ENCODE results near the gene SCN9A. TPM values are rescaled to one million over a fixed set of nuclear protein-coding genes. Genes with fewer than 3 reads are reported as not detected.

SCN9A gene
- total RNA-seq, 1 experiment from 2014 or later = 0.07 TPM

GRCh38 chr2:166238176-166238575 is 137.6 kb downstream of the SCN9A start:
- POLR2A ChIA-PET = no interaction called here
- no peak overlapping the region for H3K27ac ChIP-seq (ENCODE audit: low read depth, low read length)
- H3K9ac ChIP-seq (ENCODE audit: low read length) = no peak overlapping the region
- DNase-seq (ENCODE audit: low read depth, low spot score) = no peak
- no peaks in the 10 kb centered on the region for H4K20me1 ChIP-seq (ENCODE audit: insufficient read depth)
- no peaks in the 10 kb centered on the region for H3K9me3 ChIP-seq (ENCODE audit: control insufficient read depth in 1 of 2, insufficient read depth in 1 of 2, low read depth in 1 of 2, low read length in 2 of 2)
- H3K4me1 ChIP-seq (ENCODE audit: control insufficient read depth in 1 of 2, insufficient read depth in 2 of 2, low read length in 2 of 2) = peaks cover 0 to 6% of the 10 kb centered on the region in 2 experiments; a peak in 1 of 4 replicates
- H3K4me3 ChIP-seq (replicated peaks in 1 of 2; ENCODE audit: low read depth in 1 of 2, low read length in 2 of 2) = no peak overlapping the region
- no peaks in the 10 kb centered on the region for H3K36me3 ChIP-seq (ENCODE audit: control insufficient read depth in 1 of 2, insufficient read depth in 2 of 2, low read length in 2 of 2)
- no peak overlapping the region for H2AFZ ChIP-seq (ENCODE audit: low read depth, low read length, poor library complexity, severe bottlenecking)
- RAD21 ChIA-PET (ENCODE audit: low non-redundant PET in 1 of 2, low total read pairs in 2 of 2, uncharacterized antibody in 2 of 2, unreplicated experiment in 2 of 2) = no interaction called here
- no peaks in the 10 kb centered on the region for H3K79me2 ChIP-seq (ENCODE audit: insufficient read depth, low read length)
- CTCF ChIA-PET = no interaction called here
- intact Hi-C loops (cut with micrococcal nuclease) = no loop called here
- H3K4me2 ChIP-seq (ENCODE audit: low read length) = no peak overlapping the region
- TF ChIP-seq RAD21 (IDR thresholded peaks at IDR 0.05; ENCODE audit: low read depth) = no peak
- no peak for TF ChIP-seq SRF (IDR thresholded peaks at IDR 0.05; ENCODE audit: low read depth)
- TF ChIP-seq, protein P1, sequence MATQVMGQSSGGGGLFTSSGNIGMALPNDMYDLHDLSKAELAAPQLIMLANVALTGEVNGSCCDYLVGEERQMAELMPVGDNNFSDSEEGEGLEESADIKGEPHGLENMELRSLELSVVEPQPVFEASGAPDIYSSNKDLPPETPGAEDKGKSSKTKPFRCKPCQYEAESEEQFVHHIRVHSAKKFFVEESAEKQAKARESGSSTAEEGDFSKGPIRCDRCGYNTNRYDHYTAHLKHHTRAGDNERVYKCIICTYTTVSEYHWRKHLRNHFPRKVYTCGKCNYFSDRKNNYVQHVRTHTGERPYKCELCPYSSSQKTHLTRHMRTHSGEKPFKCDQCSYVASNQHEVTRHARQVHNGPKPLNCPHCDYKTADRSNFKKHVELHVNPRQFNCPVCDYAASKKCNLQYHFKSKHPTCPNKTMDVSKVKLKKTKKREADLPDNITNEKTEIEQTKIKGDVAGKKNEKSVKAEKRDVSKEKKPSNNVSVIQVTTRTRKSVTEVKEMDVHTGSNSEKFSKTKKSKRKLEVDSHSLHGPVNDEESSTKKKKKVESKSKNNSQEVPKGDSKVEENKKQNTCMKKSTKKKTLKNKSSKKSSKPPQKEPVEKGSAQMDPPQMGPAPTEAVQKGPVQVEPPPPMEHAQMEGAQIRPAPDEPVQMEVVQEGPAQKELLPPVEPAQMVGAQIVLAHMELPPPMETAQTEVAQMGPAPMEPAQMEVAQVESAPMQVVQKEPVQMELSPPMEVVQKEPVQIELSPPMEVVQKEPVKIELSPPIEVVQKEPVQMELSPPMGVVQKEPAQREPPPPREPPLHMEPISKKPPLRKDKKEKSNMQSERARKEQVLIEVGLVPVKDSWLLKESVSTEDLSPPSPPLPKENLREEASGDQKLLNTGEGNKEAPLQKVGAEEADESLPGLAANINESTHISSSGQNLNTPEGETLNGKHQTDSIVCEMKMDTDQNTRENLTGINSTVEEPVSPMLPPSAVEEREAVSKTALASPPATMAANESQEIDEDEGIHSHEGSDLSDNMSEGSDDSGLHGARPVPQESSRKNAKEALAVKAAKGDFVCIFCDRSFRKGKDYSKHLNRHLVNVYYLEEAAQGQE (IDR thresholded peaks at IDR 0.05; ENCODE audit: low read depth) = no peak
- TF ChIP-seq CTCF (IDR thresholded peaks at IDR 0.05 in 2 of 3, conservative IDR thresholded peaks at IDR 0.05 in 1 of 3; ENCODE audit: borderline replicate concordance in 1 of 3, insufficient read depth in 1 of 3, low read depth in 2 of 3, low read length in 2 of 3) = no peak
- no peak for TF ChIP-seq SP1 (IDR thresholded peaks at IDR 0.05; ENCODE audit: low read depth)
- no peak for TF ChIP-seq SIN3A (IDR thresholded peaks at IDR 0.05; ENCODE audit: low read depth)
- TF ChIP-seq, protein P2, sequence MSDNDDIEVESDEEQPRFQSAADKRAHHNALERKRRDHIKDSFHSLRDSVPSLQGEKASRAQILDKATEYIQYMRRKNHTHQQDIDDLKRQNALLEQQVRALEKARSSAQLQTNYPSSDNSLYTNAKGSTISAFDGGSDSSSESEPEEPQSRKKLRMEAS (IDR thresholded peaks at IDR 0.05) = no peak
- no peak for TF ChIP-seq EZH2 (IDR thresholded peaks at IDR 0.05)
- TF ChIP-seq TCF7L2 (IDR thresholded peaks at IDR 0.05; ENCODE audit: borderline replicate concordance, extremely low read depth, insufficient read depth, insufficient read length) = no peak
- no peak for TF ChIP-seq POLR2A (IDR thresholded peaks at IDR 0.05; ENCODE audit: borderline replicate concordance, extremely low read depth, insufficient read depth, insufficient read length)
- TF ChIP-seq FOSL1 (IDR thresholded peaks at IDR 0.05; ENCODE audit: low read depth) = no peak
- TF ChIP-seq POLR2AphosphoS5 (IDR thresholded peaks at IDR 0.05; ENCODE audit: low read depth, low read length) = no peak
- TF ChIP-seq CBX3 (IDR thresholded peaks at IDR 0.05; ENCODE audit: low read depth) = no peak
- TF ChIP-seq EZH2phosphoT487 (IDR thresholded peaks at IDR 0.05; ENCODE audit: borderline replicate concordance) = no peak
- no peak for TF ChIP-seq YY1 (IDR thresholded peaks at IDR 0.05; ENCODE audit: extremely low read depth, insufficient replicate concordance, low read depth, low read length)
- no peak for TF ChIP-seq EGR1 (IDR thresholded peaks at IDR 0.05; ENCODE audit: low read depth)
- TF ChIP-seq JUND (IDR thresholded peaks at IDR 0.05) = no peak
- H3K9me2 ChIP-seq (ENCODE audit: insufficient read depth) = no peaks in the 10 kb centered on the region
- no peak for ATAC-seq
- no TSS peak for BruUV-seq (replicated peaks)
- peaks cover 21% of the 10 kb centered on the region for H3K27me3 ChIP-seq (ENCODE audit: insufficient read depth, low read length)
